GM18868 (cell line): ENCODE data around the gene HIVEP2.
"Not testable (repeated sequence)": the region's sequence is repeated elsewhere in the genome, so short reads cannot be mapped to it uniquely, and the experiment has no call there.

ENCODE experiments used
- ATAC-seq: cut with Tn5 transposase; IDR thresholded peaks from one replicate; pipeline ENCODE4 v1.9.1; 2021; ENCODE audit warnings: mild to moderate bottlenecking, moderate library complexity; ENCODE audit not compliant: unreplicated experiment

Gene HIVEP2

DNA sequence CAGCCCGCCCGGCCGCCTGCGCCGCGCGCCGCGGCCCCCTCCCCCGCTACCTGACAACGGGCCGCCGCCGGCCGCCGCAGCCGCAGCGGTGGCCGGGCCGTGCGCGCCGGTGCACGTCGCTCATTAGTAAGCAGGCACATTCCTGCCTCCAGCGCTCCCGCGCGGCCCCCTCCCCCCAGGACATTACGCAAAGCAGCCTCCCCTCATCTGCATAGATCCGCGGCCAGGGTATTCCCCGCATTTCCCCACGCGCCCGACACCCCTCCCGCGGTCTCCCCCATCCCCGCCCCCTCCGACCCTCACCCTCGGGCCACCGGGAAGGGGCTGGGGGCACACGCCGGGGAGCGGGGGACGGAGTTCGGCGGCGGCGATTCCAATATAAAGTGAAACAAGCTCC is at the start of gene HIVEP2:
Gene HIVEP2, minus strand, starts transcription at position 128 of the 397 bp plus-strand sequence. CDS start 170,438 bp downstream, outside the sequence.
- peak; percentile 27 for ATAC-seq

- no peak for ATAC-seq
Measured at GRCh38 chr6:142993977-142994376, 49.0 kb upstream of the HIVEP2 start.

DNA sequence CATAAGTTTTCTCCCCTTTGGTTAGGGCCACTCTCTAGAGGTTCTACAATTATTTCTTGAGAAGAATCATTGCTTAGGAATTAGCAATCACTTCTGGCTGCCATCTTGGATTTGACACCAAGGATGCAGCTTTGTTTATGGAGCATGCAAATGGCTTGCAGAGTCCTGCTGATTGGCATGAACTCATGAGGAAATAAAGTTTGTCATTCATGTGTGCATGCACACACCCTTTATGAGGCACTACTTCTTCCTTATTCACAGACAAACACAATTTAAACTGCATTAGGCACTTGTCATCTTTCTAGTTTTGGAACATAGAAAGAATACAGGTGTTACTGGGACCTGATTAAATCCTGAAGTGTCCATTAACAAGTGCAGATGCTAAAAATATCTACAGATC is 42.5 kb upstream of the HIVEP2 start:
- ATAC-seq: no peak

DNA sequence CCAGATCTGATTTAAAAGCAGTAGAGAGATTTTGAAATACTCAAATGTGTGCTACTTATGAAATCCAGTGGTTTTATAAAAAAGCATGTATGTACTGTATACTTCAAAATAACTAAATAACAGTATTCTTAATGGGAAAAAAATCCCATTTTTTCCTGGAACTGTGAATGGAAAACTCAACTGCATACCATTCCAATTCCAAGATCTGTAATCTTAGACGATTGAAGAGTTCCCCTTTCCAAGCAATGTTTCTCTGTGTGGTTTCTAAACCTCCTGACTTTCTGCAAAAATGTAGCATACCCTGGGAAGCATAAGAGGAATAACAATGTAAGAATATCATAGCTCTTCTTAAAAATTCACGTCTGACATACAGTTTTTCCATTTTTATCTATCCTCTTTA is 40.3 kb upstream of the HIVEP2 start:
- ATAC-seq: no peak

- ATAC-seq: no peak
Measured at GRCh38 chr6:142984386-142984785, 39.4 kb upstream of the HIVEP2 start.

DNA sequence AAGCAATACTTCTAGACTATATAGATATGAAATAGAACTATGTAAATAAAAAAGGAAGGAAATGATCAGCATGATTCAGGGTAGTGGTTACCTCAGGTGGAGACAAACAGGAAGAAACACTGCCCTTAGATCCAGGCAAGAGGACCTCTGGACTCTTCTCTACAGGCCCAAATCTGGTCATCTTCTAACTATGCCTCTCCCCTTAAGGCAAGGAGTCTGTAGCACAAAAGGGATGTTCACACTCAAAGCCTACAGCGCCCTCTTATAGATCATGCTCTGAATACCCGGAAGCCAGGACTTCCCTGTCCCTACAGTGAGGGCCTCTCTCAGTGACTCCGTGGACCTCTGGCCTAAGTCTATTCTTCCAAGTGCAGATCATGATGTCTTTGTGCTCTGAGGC is 30.4 kb upstream of the HIVEP2 start:
- no peak for ATAC-seq

DNA sequence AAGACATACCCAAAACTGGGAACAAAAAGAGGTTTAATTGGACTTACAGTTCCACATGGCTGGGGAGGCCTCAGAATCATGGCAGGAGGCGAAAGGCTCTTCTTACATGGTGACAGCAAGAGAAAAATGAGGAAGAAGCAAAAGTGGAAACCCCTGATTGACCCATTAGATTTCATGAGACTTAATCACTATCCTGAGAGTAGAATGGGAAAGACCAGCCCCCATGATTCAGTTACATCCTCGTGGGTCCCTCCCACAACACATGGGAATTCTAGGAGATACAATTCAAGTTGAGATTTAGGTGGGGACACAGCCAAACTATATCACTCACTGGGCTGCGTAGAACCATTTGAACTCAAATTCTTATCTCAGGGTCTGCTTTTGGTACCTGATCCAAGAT is 26.0 kb upstream of the HIVEP2 start:
- ATAC-seq: not testable (repeated sequence)

DNA sequence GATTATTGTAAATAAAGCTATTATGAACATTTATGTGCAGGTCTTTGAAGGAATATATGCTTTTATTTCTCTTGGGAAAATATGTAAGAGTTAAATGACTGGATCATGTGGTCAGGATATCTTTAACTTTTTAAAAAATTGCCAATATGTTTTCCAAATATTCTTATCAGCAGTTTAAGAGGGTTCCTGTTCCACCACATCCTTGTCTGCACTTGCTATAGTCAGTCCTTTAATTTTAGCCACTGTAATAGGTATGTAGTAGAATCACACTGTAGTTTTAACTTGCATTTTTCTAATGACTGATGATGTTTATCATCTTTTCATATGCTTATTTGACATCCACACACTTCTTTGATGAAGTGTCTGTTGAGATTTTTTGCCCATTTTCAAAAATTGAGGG is 23.6 kb upstream of the HIVEP2 start:
- no peak for ATAC-seq

DNA sequence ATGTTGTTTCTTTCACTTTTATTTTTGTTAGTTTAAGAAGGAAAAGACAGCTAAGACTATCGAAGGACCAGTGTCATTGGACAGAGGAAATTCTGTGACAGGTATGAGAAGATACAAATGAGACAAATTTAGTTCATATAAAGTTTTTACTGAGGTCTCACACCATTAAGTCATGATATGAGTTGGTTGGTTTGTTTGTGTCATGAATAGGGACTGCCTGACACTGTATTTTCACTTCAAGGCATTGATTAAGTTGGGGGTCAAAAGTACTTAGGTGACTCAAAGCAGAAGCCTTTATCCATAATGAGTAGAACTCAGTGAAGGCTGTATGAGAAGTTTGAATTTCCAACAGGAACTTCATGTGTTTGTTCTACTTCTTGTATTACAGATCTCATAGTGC is 21.3 kb upstream of the HIVEP2 start:
- peak; percentile 71 for ATAC-seq

GRCh38 chr6:142965164-142965563 is 20.2 kb upstream of the HIVEP2 start:
- no peak for ATAC-seq

GRCh38 chr6:142960098-142960497 is 15.1 kb upstream of the HIVEP2 start:
- no peak for ATAC-seq

DNA sequence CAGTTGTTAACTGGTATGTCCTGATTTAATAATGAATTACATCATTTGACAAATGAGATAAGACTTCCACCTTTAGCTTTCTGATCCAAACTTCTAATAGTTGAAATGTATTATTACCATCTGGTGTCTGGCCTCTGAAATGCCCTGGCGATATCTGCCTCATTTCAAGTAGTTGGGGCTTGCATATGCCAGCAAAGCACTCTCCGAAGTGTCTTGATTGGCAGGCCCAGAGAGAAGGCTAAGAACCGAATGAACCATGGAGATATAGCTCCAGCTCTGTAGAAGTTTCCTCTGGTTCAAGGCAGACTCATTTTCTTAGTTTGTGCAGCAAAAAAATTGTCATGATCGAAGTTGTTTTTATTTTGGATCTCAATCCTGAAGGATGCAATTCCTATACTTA is 13.4 kb upstream of the HIVEP2 start:
- ATAC-seq: no peak

- no peak for ATAC-seq
Measured at GRCh38 chr6:142956726-142957125, 11.8 kb upstream of the HIVEP2 start.

DNA sequence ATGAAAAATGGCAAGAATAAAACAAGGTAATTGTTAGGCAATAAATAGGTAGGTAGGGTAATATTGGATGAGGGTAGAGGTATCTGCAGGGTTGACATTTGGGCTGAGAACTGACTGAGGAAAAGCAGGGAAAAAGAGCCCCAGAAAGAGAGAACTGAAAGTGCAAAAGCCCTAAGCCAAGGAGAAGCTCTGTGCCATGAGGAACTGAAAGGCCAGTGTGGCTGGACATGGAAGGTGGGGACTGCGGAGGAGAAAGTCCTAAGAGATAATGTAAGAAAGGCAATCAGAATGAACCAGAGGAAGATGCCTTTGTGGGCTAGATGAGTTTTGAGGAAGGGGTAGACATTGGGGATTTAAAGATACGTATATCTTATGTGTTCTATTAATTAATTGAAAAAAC is 9.9 kb upstream of the HIVEP2 start:
- ATAC-seq: peak; percentile 31

DNA sequence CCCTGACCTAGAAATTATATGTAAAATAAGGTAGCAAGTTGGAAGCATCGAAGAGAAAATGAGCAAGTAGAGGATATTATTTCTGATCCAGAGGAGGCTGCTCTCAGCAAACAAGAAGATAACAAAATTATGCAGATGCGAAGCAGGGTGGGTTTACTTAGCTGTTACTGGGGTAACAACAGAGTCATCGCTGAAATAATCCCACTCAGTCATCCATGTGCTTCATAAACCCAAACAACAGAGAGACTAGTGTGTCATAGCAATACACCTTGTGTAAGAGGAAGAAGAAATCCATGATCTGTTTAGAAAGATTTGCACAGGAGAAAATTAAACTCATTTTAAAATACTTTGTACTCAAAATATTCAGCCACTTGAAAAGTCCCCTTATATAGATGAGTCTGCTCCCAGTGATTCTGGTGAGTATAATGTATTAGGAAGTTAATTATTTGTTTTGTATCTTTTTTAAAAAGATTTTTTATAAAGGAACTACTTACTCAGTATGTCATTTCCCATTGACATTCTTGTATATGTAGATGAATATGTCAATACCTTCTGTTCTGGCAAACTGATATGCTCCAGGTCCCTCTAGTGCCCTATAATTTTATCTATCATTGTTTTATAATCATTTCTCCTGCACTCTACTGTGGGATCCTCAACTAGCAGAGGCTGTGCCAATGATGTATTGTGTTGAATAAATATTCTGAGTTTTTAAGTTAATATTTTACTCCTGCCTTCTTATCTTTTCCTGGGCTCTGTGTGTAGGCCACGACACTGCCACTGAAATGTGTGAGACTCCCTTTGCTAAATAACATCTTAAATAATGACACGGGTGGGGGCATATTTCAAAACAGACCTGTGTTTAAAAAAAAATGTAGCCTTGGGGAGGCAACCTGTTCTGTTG is 8.6 kb upstream of the HIVEP2 start:
- ATAC-seq: peak; percentile 29

- peak; percentile 88 for ATAC-seq
Measured at GRCh38 chr6:142952614-142953013, 7.6 kb upstream of the HIVEP2 start.

DNA sequence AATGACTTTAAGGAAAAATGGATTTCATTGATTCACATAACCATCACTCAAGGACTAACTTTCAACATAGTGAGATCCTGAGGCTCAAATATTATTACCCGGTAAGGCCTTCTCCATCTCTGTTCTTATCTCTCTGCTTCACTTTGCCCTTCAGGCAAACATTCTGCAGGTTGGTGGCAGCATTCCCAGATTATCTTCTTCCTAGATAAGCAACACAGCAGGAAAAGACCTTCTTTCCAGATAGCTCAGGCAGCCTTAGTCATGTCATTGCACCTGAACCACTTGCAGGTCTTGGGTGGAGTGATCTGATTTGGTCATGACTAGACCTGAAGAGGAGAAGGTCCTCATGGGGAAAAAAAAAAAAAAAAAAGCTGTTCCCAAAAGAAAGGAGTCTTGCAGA is 5.3 kb upstream of the HIVEP2 start:
- no peak for ATAC-seq

- peak; percentile 16 for ATAC-seq
Measured at GRCh38 chr6:142947714-142948480, 2.9 kb upstream of the HIVEP2 start.

GRCh38 chr6:142946924-142947713 is 2.1 kb upstream of the HIVEP2 start:
- peak; percentile 44 for ATAC-seq

DNA sequence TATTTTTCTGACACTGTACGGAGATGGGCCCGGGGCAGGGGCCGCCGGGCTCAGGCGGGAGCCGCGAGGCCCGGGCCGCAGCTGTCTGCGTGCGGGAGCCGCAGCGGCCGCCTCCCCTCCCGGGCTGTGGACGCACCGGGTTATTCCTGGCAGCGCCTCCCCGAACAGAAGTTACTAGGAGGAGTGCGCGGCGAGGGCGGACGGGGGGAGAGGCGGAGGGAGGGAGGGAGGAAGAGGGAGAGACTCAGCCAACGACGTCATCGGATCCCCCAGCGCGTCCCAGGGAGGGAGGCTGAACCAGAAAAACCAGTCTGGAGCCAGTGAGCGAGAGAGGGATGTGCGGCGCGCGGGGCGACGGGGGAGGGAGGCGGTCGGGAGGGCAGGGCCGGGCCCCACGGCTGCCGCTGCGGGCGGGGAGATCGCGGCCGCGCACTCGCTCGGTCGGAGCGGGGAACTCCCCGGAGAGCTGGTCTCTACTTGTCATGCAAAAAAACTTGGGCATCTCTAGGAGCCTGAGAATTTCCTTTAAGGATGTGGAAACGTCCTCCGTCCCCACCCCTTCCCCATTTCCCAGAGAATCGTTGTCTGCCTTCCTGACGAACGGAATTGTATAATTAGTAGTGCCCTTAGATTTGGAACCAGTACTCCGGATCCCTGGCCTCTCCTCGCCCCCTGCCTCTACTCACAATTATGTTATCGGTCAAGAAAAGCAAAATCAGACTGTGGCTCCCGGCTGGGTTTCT is 1.4 kb upstream of the HIVEP2 start:
- peak; percentile 27 for ATAC-seq
